Islet precursor cell (in vitro differentiated cells): Measurements from ENCODE around the gene RPP30.
A peak's percentile ranks its signal among the peaks of the same experiment; 100 is the strongest.

ENCODE experiments used
- DNase-seq: peaks from one replicate; pipeline ENCODE4 v3.0.0-alpha.2; 2018

RPP30 gene

GRCh38 chr10:90871766-90872647 lies at the start of gene RPP30:
TSS of gene RPP30 (plus strand) at chr10:90871974. CDS start at chr10:90871987, 13 bp downstream.
- peak; percentile 94 for DNase-seq

- no peak for DNase-seq
Observed at GRCh38 chr10:90822508-90822907, 49.3 kb upstream of the RPP30 start.

- no peak for DNase-seq
Observed at GRCh38 chr10:90832111-90832510, 39.7 kb upstream of the RPP30 start.

GRCh38 chr10:90834326-90834725 lies 37.4 kb upstream of the RPP30 start:
- DNase-seq: no peak

- DNase-seq: no peak
Observed at GRCh38 chr10:90837486-90837885, 34.3 kb upstream of the RPP30 start.

- DNase-seq: no peak
Observed at GRCh38 chr10:90842725-90843124, 29.0 kb upstream of the RPP30 start.

- DNase-seq: no peak
Observed at GRCh38 chr10:90845726-90846125, 26.0 kb upstream of the RPP30 start.

GRCh38 chr10:90846746-90847145 lies 25.0 kb upstream of the RPP30 start:
- DNase-seq: no peak

- no peak for DNase-seq
Observed at GRCh38 chr10:90847436-90847835, 24.3 kb upstream of the RPP30 start.

- no peak for DNase-seq
Observed at GRCh38 chr10:90849956-90850749, 21.6 kb upstream of the RPP30 start.

- DNase-seq: no peak
Observed at GRCh38 chr10:90855126-90855525, 16.6 kb upstream of the RPP30 start.

- DNase-seq: no peak
Observed at GRCh38 chr10:90856261-90856660, 15.5 kb upstream of the RPP30 start.

GRCh38 chr10:90856964-90857634 lies 14.7 kb upstream of the RPP30 start:
- peak; percentile 53 for DNase-seq

- DNase-seq: peak; percentile 78
Observed at GRCh38 chr10:90857635-90858460, 13.9 kb upstream of the RPP30 start, which contains the start of gene HTR7. TSS of gene HTR7 (minus strand) at chr10:90858039. CDS start at chr10:90857671, 368 bp downstream.

GRCh38 chr10:90858461-90858968 lies 13.3 kb upstream of the RPP30 start:
- DNase-seq: no peak

GRCh38 chr10:90859321-90859751 lies 12.4 kb upstream of the RPP30 start:
- no peak for DNase-seq

GRCh38 chr10:90860790-90861189 lies 11.0 kb upstream of the RPP30 start:
- DNase-seq: no peak

GRCh38 chr10:90862908-90863514 lies 8.8 kb upstream of the RPP30 start:
- no peak for DNase-seq

- no peak for DNase-seq
Observed at GRCh38 chr10:90865401-90865800, 6.4 kb upstream of the RPP30 start.

GRCh38 chr10:90866050-90866598 lies 5.7 kb upstream of the RPP30 start:
- no peak for DNase-seq

- DNase-seq: peak; percentile 88
Observed at GRCh38 chr10:90871279-90871765, 452 bp upstream of the RPP30 start.
